ENCODE data around the gene CYRIA.

DNA sequence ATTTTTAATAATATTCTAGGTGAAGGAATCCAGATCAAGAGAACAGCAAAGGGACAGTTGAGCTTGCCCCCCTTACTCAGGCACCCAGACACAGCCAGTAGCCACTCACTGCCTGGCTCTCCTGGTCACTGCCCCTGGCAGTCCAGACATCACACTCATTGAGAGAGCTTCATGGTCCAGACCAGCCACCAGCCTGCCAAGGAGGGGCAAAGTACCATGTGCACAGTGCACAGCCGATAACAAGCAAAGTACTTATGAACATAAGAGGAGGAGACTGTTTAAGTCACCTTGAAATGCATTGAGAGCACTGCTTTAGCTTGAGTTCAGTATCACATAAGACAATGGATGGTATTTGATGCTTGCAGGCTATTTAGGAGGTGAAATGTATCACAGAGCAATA lies 21.6 kb upstream of the CYRIA start:
- TF ChIP-seq CTCF (IDR thresholded peaks at IDR 0.05), result no peak
- TF ChIP-seq EP300 (IDR thresholded peaks at IDR 0.05), result no peak
- no peak for TF ChIP-seq POLR2A (IDR thresholded peaks at IDR 0.05; ENCODE audit: low read depth)
- no peak for TF ChIP-seq POLR2AphosphoS5 (IDR thresholded peaks at IDR 0.05)
